Endothelial cell of umbilical vein (primary cell): Measurements from ENCODE around the gene SIN3A. TPM values are rescaled to one million over a fixed set of nuclear protein-coding genes. Genes with fewer than 3 reads are reported as not detected.

ENCODE experiments used
- BruUV-seq: library from RNA; stranded (reverse); fragments of 400-500 nt; replicated peaks from 2 replicates; lab custom pipeline; 2021; lab: Mats Ljungman, UMichigan
- CTCF ChIA-PET: fragments of 300-600, 350-600 bp; sonication (Branson Sonifier 250); formaldehyde crosslinking; loops from one replicate; lab custom pipeline; 2021; ENCODE audit warnings: antibody characterized with exemption, inconsistent platforms; lab: Charles Lee
- POLR2A ChIA-PET: fragments of 300-600, 350-600 bp; sonication (Branson Sonifier 250); formaldehyde crosslinking; loops from one replicate; lab custom pipeline; 2021; ENCODE audit warnings: antibody characterized with exemption, inconsistent platforms; lab: Charles Lee
- DNase-seq: peaks from one replicate; pipeline ENCODE4 v3.0.0-alpha.2; 2011; ENCODE audit warnings: low read depth, low spot score
- FAIRE-seq: peaks from 2 replicates; lab custom pipeline; 2011; peaks lifted over from hg19 to GRCh38; lab: Jason Lieb, UNC
- H2AFZ ChIP-seq: 2 replicates; pipeline ENCODE4 v1.6.0; 2012; ENCODE audit warnings: low read depth, low read length, control low read depth, inconsistent platforms
- H3K27ac ChIP-seq: 2 replicates; pipeline ENCODE4 v1.5.1; 2011; ENCODE audit warnings: low read depth, mild to moderate bottlenecking, control low read depth, low read length, moderate library complexity; ENCODE audit not compliant: insufficient read depth
- H3K27me3 ChIP-seq, 2 experiments: 2 replicates each; pipeline versions ENCODE4 v1.6.0 to v1.6.1; 2011; ENCODE audit warnings: low read length in 2 of 2, mixed read lengths in 1 of 2; ENCODE audit not compliant: control insufficient read depth in 2 of 2, insufficient read depth in 2 of 2
- H3K36me3 ChIP-seq, 2 experiments: 2 replicates in 1 of 2; 3 replicates in 1 of 2; pipeline ENCODE4 v1.5.1; 2011; ENCODE audit warnings: low read length in 2 of 2, mild to moderate bottlenecking in 1 of 2, moderate library complexity in 1 of 2; ENCODE audit not compliant: control insufficient read depth in 2 of 2, insufficient read depth in 2 of 2; ENCODE audit errors: extremely low read depth in 1 of 2
- H3K4me1 ChIP-seq: 3 replicates; pipeline ENCODE4 v1.5.1; 2011; ENCODE audit warnings: mild to moderate bottlenecking, low read length; ENCODE audit not compliant: control insufficient read depth, insufficient read depth; ENCODE audit errors: extremely low read depth
- H3K4me2 ChIP-seq: 2 replicates; pipeline ENCODE4 v1.6.1; 2011; ENCODE audit warnings: low read length, control low read depth, mixed read lengths; ENCODE audit not compliant: insufficient read depth
- H3K4me3 ChIP-seq, 3 experiments: fragments of 200-600 bp in 1 of 3; sonication (generic), shearing (Covaris generic) in 1 of 3; replicated peaks in 1 of 3; 2 replicates each; pipeline ENCODE4 v1.5.1; 2011 to 2016; ENCODE audit warnings: control low read depth in 3 of 3, low read length in 3 of 3, mild to moderate bottlenecking in 2 of 3, inconsistent platforms in 1 of 3, low read depth in 1 of 3, moderate library complexity in 1 of 3; ENCODE audit not compliant: insufficient read depth in 1 of 3
- H3K79me2 ChIP-seq: 2 replicates; pipeline ENCODE4 v1.6.0; 2012; ENCODE audit warnings: low read length, inconsistent platforms; ENCODE audit not compliant: control insufficient read depth, insufficient read depth
- H3K9ac ChIP-seq: replicated peaks from 2 replicates; pipeline ENCODE3; 2011; ENCODE audit warnings: low read length, control low read depth; ENCODE audit not compliant: insufficient read depth; ENCODE audit errors: extremely low read depth
- H3K9me1 ChIP-seq: replicated peaks from 3 replicates; pipeline ENCODE4 v1.6.0; 2011; ENCODE audit warnings: mild to moderate bottlenecking, low read length; ENCODE audit not compliant: control insufficient read depth, insufficient read depth; ENCODE audit errors: extremely low read depth
- H3K9me3 ChIP-seq: replicated peaks from 2 replicates; pipeline ENCODE4 v1.5.1; 2012; ENCODE audit warnings: low read length, inconsistent platforms; ENCODE audit not compliant: control insufficient read depth, insufficient read depth
- H4K20me1 ChIP-seq: replicated peaks from 2 replicates; pipeline ENCODE3; 2011; ENCODE audit warnings: mild to moderate bottlenecking, low read length; ENCODE audit not compliant: control insufficient read depth, insufficient read depth; ENCODE audit errors: extremely low read depth
- EZH2 ChIP-seq: IDR thresholded peaks from 2 replicates; pipeline ENCODE4 v1.6.1; 2012; ENCODE audit warnings: borderline replicate concordance, low read depth, mild to moderate bottlenecking, moderate library complexity, low read length, inconsistent platforms; ENCODE audit not compliant: severe bottlenecking
- FOS ChIP-seq: IDR thresholded peaks from 2 replicates; pipeline ENCODE4 v1.6.1; 2011; ENCODE audit warnings: mild to moderate bottlenecking, low read length, moderate library complexity, borderline replicate concordance; ENCODE audit not compliant: insufficient read depth
- GATA2 ChIP-seq: IDR thresholded peaks from 2 replicates; pipeline ENCODE4 v1.7.0; 2011; ENCODE audit warnings: low read depth, mild to moderate bottlenecking, moderate library complexity, mixed read lengths, low read length; ENCODE audit not compliant: insufficient read length, insufficient read depth
- JUN ChIP-seq: IDR thresholded peaks from 2 replicates; pipeline ENCODE4 v1.6.1; 2011; ENCODE audit warnings: borderline replicate concordance, low read depth; ENCODE audit not compliant: insufficient read length, insufficient read depth
- MYC ChIP-seq: IDR thresholded peaks from one replicate; pipeline ENCODE4 v1.6.1; 2011; ENCODE audit warnings: mild to moderate bottlenecking, low read depth, low read length
- POLR2A ChIP-seq: IDR thresholded peaks from 2 replicates; pipeline ENCODE4 v1.6.1; 2012; ENCODE audit warnings: low read depth, mild to moderate bottlenecking, control low read depth, low read length
- POLR2AphosphoS5 ChIP-seq: IDR thresholded peaks from 2 replicates; pipeline ENCODE4 v1.6.1; 2012; ENCODE audit warnings: low read depth, mild to moderate bottlenecking, control low read depth, low read length, moderate library complexity; ENCODE audit not compliant: insufficient read depth
- dilution Hi-C: fragments of 300-500 bp; cut with MboI; formaldehyde crosslinking; loops from one replicate; pipeline ENCODE4 v1.15.0; 2019; ENCODE audit warnings: low sequenced_read_pairs; ENCODE audit not compliant: extremely low pct_ligation_motif_present
- intact Hi-C: fragments of 100-400 bp; cut with micrococcal nuclease; formaldehyde crosslinking; loops from one replicate; pipeline ENCODE4 v1.10.0; 2022
- polyA plus RNA-seq, 4 experiments: library from polyadenylated mRNA; depleted of rRNA in 3 of 4; stranded (reverse) in 3 of 4; unstranded in 1 of 4; fragments of >200 nt; gene quantifications; 2 replicates each; pipeline versions ENCODE4 v1.2.1 to v1.2.3, GENCODE V29; 2011 to 2012; ENCODE audit warnings: missing spikeins in 1 of 4
- total RNA-seq: library from RNA; stranded (reverse); gene quantifications from 2 replicates; pipeline ENCODE4 v1.2.3, GENCODE V29; 2021
- TF ChIP-seq, protein P1 (sequence below), 2 donors: IDR thresholded peaks; 1 replicate in 1 of 2; 2 replicates in 1 of 2; pipeline ENCODE4 v1.5.1; 2011; ENCODE audit warnings: low read length in 2 of 2, mild to moderate bottlenecking in 2 of 2, moderate library complexity in 2 of 2, control low read depth in 1 of 2, inconsistent platforms in 1 of 2, low read depth in 1 of 2; ENCODE audit not compliant: insufficient read depth in 1 of 2; ENCODE audit errors: extremely low read depth in 1 of 2
- TF ChIP-seq, protein P2 (sequence below): IDR thresholded peaks from 2 replicates; pipeline ENCODE4 v1.6.1; 2011; ENCODE audit not compliant: insufficient read depth, insufficient read length

Gene SIN3A
- total and polyA plus RNA-seq, 2 donors (not counting 3 experiments of a cell fraction or from before 2014, with no cell fraction given): 30.6 to 44.5 TPM

DNA sequence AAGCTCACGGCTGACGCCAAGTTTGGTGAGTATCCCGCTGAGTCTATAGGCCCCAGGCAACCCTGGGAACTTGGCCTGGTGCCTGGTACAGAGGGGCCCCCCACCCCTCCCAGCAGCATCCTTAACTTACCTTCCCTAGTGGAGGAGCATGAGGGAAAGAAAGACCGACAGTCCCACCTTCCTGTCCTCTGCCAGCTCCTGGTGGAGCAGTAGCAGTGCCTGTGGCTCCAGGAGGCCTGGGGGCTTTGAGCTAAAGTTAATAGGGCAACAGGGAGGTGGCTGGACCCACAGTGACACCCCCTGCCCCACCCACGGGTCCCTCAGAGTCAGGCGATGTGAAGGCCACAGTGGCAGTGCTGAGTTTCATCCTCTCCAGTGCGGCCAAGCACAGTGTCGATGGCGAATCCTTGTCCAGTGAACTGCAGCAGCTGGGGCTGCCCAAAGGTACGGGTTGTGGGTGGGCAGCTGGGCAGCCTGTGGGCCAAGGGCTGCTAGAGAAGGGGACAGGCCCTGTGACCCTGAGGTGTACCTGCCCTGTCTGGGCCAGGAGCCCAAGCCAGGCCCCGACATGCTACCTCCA, 112.7 kb downstream of the SIN3A start:
- CTCF ChIA-PET: no interaction called here
- Histone ChIP-seq H3K27ac (no peak overlapping the region), H3K4me1 (peaks cover 10% of the 10 kb centered on the region), H3K9me3 (no peaks in the 10 kb centered on the region), H4K20me1 (no peaks in the 10 kb centered on the region), H3K27me3 (no peaks in the 10 kb centered on the region), H3K4me2 (no peak overlapping the region), H3K9ac (no peak overlapping the region), H3K79me2 (peaks cover 7% of the 10 kb centered on the region), H3K4me3 (no peak overlapping the region), H3K36me3 (peaks cover 0 to 8% of the 10 kb centered on the region in 2 experiments), H2AFZ (no peak overlapping the region), H3K9me1 (no peaks in the 10 kb centered on the region)
- DNase-seq (no peak), FAIRE-seq (no peak)
- no peak for TF ChIP-seq POLR2A
- no peak for TF ChIP-seq JUN
- TF ChIP-seq GATA2: no peak
- TF ChIP-seq EZH2: no peak
- POLR2A ChIA-PET: no interaction called here
- no TSS peak for BruUV-seq
- dilution Hi-C loops (no loop called here), intact Hi-C loops (no loop called here)

DNA sequence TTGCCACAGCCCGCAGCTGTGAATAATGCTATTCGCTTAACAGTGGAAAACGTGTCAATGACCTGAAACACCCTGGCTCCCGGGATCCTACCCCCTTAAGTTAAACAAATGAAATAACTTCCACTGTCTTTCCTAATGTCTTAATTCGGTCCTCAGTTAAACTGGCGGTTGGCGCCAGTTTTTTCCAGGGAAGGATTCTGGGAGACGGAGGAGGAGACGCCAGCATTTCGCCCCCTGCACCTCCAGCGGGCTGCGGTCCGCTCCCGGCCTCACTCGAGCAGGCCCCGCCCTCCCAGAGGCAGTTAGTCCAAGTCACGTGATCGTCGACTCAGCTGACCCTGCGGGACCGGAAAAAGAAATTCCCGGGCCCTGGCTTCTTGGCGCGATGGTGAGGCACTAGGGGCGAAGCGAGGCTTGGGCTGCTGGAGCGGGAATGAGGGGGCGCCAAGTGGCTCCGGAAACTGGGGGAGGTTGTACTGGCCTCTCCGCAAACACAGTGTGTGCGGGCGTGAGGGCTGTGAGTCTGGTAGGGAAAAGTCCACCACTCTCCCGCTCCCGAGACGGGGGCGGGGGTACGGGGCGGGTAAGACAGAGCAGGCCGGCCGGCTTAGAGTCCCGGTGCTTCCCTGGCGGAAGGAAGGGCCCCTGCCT, 115.7 kb downstream of the SIN3A start, which contains the start of gene COMMD4:
TSS of gene COMMD4 (plus strand) at position 359 of the 651 bp plus-strand sequence. CDS start at position 386, 27 bp downstream.
- peak within 1 kb of the TSS; percentile 50 to 85 (median 67) for H3K4me3 ChIP-seq
- no peaks in the 10 kb centered on the region for H4K20me1 ChIP-seq
- H3K27ac ChIP-seq: peak within 1 kb of the TSS; percentile 60
- DNase-seq (peak; percentile 89), FAIRE-seq (peak; percentile 93)
- intact Hi-C loops: no loop called here
- no peaks in the 10 kb centered on the region for H3K9me1 ChIP-seq
- H3K4me1 ChIP-seq: peaks cover 10% of the 10 kb centered on the region
- H3K4me2 ChIP-seq: peak within 1 kb of the TSS; percentile 94
- TF ChIP-seq POLR2AphosphoS5 (peak; percentile 76), POLR2A (peak; percentile 85), GATA2 (no peak), MYC (no peak), FOS (no peak)
- TF ChIP-seq, protein P1, sequence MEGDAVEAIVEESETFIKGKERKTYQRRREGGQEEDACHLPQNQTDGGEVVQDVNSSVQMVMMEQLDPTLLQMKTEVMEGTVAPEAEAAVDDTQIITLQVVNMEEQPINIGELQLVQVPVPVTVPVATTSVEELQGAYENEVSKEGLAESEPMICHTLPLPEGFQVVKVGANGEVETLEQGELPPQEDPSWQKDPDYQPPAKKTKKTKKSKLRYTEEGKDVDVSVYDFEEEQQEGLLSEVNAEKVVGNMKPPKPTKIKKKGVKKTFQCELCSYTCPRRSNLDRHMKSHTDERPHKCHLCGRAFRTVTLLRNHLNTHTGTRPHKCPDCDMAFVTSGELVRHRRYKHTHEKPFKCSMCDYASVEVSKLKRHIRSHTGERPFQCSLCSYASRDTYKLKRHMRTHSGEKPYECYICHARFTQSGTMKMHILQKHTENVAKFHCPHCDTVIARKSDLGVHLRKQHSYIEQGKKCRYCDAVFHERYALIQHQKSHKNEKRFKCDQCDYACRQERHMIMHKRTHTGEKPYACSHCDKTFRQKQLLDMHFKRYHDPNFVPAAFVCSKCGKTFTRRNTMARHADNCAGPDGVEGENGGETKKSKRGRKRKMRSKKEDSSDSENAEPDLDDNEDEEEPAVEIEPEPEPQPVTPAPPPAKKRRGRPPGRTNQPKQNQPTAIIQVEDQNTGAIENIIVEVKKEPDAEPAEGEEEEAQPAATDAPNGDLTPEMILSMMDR (IDR thresholded peaks at IDR 0.05; ENCODE audit: extremely low read depth in 1 of 2, insufficient read depth in 1 of 2, low read depth in 1 of 2, low read length in 2 of 2): no peak
- TF ChIP-seq, protein P2, sequence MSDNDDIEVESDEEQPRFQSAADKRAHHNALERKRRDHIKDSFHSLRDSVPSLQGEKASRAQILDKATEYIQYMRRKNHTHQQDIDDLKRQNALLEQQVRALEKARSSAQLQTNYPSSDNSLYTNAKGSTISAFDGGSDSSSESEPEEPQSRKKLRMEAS: peak; percentile 66
- H3K9ac ChIP-seq: peak within 1 kb of the TSS; percentile 83
- CTCF ChIA-PET: interaction anchor here (0.6 kb wide), 1 partner anchor 329 kb away, joined by 3 read pairs; no protein-coding TSS in a partner anchor
- peaks cover 7% of the 10 kb centered on the region for H3K79me2 ChIP-seq
- H3K9me3 ChIP-seq: no peaks in the 10 kb centered on the region
- H3K27me3 ChIP-seq: no peaks in the 10 kb centered on the region
- BruUV-seq: no TSS peak
- peak within 1 kb of the TSS; percentile 92 for H2AFZ ChIP-seq
- peaks cover 0 to 8% of the 10 kb centered on the region in 2 experiments for H3K36me3 ChIP-seq
- POLR2A ChIA-PET: no interaction called here
- dilution Hi-C loops: no loop called here
